Esophagus squamous epithelium (tissue), 5 donors: ENCODE results near the gene ADPRM. TPM values are rescaled to one million over a fixed set of nuclear protein-coding genes. Genes with fewer than 3 reads are reported as not detected.
A peak's percentile ranks its signal among the peaks of the same experiment; 100 is the strongest.

Experiments used
- DNase-seq: peaks from one replicate; lab custom pipeline; 2025; lab: John Stamatoyannopoulos, UW
- H3K27ac ChIP-seq, 4 donors: fragments of 200-600 bp; sonication (generic); one replicate each; pipeline ENCODE4 v1.5.1; 2016 to 2019; ENCODE audit warnings: mild to moderate bottlenecking in 1 of 4
- H3K27me3 ChIP-seq, 4 donors: fragments of 200-600 bp; sonication (generic); 1 replicate in 3 of 4; 2 replicates in 1 of 4; pipeline versions ENCODE4 v1.5.1 to v1.6.0; 2017 to 2021; ENCODE audit warnings: antibody characterized with exemption in 1 of 4
- H3K36me3 ChIP-seq, 3 donors: fragments of 200-600 bp; sonication (generic); one replicate each; pipeline ENCODE4 v1.5.1; 2016 to 2019
- H3K4me1 ChIP-seq, 3 donors: fragments of 200-600 bp; sonication (generic); one replicate each; pipeline ENCODE4 v1.5.1; 2017 to 2019
- H3K4me3 ChIP-seq, 4 donors: fragments of 200-600 bp; sonication (generic); 1 replicate in 3 of 4; 2 replicates in 1 of 4; pipeline ENCODE4 v1.5.1; 2016 to 2019; ENCODE audit warnings: mild to moderate bottlenecking in 2 of 4, moderate library complexity in 1 of 4
- H3K9me3 ChIP-seq, 3 donors: fragments of 200-600 bp; sonication (generic); one replicate each; pipeline ENCODE4 v1.5.1; 2016 to 2019
- CTCF ChIP-seq, 6 experiments: fragments of 450-650 bp in 4 of 6; fragments of 200-600 bp in 2 of 6; sonication (generic) in 2 of 6; IDR thresholded peaks; one replicate each; pipeline ENCODE4 v1.5.1; 2016 to 2019; ENCODE audit warnings: antibody characterized with exemption in 6 of 6, mild to moderate bottlenecking in 4 of 6, moderate library complexity in 4 of 6
- POLR2A ChIP-seq, 4 donors: fragments of 450-650 bp; IDR thresholded peaks; one replicate each; pipeline ENCODE4 v1.6.1; 2017; ENCODE audit warnings: antibody characterized with exemption in 4 of 4, mild to moderate bottlenecking in 4 of 4, moderate library complexity in 3 of 4
- WGBS, 2 donors: methylation state at CpG; one replicate each; pipeline ENCODE4 v1.1.5; 2018; 5-methylcytosine and 5-hydroxymethylcytosine counted together
- intact Hi-C: fragments of 100-400 bp; cut with DNase I; formaldehyde crosslinking; loops from one replicate; pipeline ENCODE4 v1.15.0; 2022
- total RNA-seq, 4 donors: library from RNA; depleted of rRNA; stranded (reverse); fragments of >200 nt; gene quantifications; one replicate each; pipeline ENCODE4 v1.1.0, GENCODE V29; 2016
- donor health status: DM: yes; HTN: yes; CAD: no.

The ADPRM gene
- total RNA-seq, 4 donors from 2014 or later = 3.3 to 11.8 (median 4.4) TPM

GRCh38 chr17:10751563-10751962 is 54.2 kb downstream of the ADPRM start:
- peaks cover 0 to 12% (median 2%) of the 10 kb centered on the region in 3 donors for H3K4me1 ChIP-seq
- TF ChIP-seq CTCF (IDR thresholded peaks at IDR 0.05) (no peak), POLR2A (IDR thresholded peaks at IDR 0.05) (no peak)
- H3K4me3 ChIP-seq = no peak overlapping the region
- WGBS, 2 donors = 71 to 100% methylated on average over 1 to 2 of the region's 3 CpGs
- H3K27ac ChIP-seq = no peak overlapping the region
- intact Hi-C loops = no loop called here
- no peak for DNase-seq
- H3K27me3 ChIP-seq = no peaks in the 10 kb centered on the region
- H3K36me3 ChIP-seq = no peaks in the 10 kb centered on the region
- H3K9me3 ChIP-seq = no peaks in the 10 kb centered on the region

GRCh38 chr17:10752696-10753095 is 55.3 kb downstream of the ADPRM start:
- Histone ChIP-seq H3K4me3 (no peak overlapping the region), H3K27me3 (no peaks in the 10 kb centered on the region), H3K36me3 (no peaks in the 10 kb centered on the region), H3K9me3 (no peaks in the 10 kb centered on the region), H3K4me1 (peaks cover 0 to 12% (median 2%) of the 10 kb centered on the region in 3 donors), H3K27ac (no peak overlapping the region)
- DNase-seq = no peak
- no peak for TF ChIP-seq POLR2A (IDR thresholded peaks at IDR 0.05)
- no peak for TF ChIP-seq CTCF (IDR thresholded peaks at IDR 0.05)
- intact Hi-C loops = no loop called here
- 68 to 72% methylated on average over 9 to 10 of the region's 10 CpGs for WGBS, 2 donors

GRCh38 chr17:10754109-10754508 is 56.7 kb downstream of the ADPRM start:
- Histone ChIP-seq H3K27ac (no peak overlapping the region), H3K4me1 (peaks cover 0 to 3% (median 0%) of the 10 kb centered on the region in 3 donors), H3K4me3 (no peak overlapping the region), H3K9me3 (no peaks in the 10 kb centered on the region), H3K27me3 (no peaks in the 10 kb centered on the region), H3K36me3 (no peaks in the 10 kb centered on the region)
- intact Hi-C loops = no loop called here
- TF ChIP-seq CTCF (IDR thresholded peaks at IDR 0.05) (peak in 5 of 6 experiments; percentile 22 to 49 (median 35)), POLR2A (IDR thresholded peaks at IDR 0.05) (no peak)
- WGBS, 2 donors = 31 to 37% methylated on average over 2 of the region's 2 CpGs
- no peak for DNase-seq

- no peak for DNase-seq
- TF ChIP-seq POLR2A (IDR thresholded peaks at IDR 0.05) = no peak
- no peak for TF ChIP-seq CTCF (IDR thresholded peaks at IDR 0.05)
- no peak overlapping the region for H3K27ac ChIP-seq
Observed at GRCh38 chr17:10754861-10755591, 57.6 kb downstream of the ADPRM start.

GRCh38 chr17:10755592-10756127 is 58.3 kb downstream of the ADPRM start:
- no peak for TF ChIP-seq CTCF (IDR thresholded peaks at IDR 0.05)
- no peak for TF ChIP-seq POLR2A (IDR thresholded peaks at IDR 0.05)
- no peak overlapping the region for H3K4me3 ChIP-seq
- H3K27me3 ChIP-seq = no peaks in the 10 kb centered on the region
- no peak overlapping the region for H3K27ac ChIP-seq
- no peaks in the 10 kb centered on the region for H3K36me3 ChIP-seq
- DNase-seq = no peak
- intact Hi-C loops = no loop called here
- 79 to 81% methylated on average over 3 of the region's 3 CpGs for WGBS, 2 donors
- peaks cover 0 to 3% (median 0%) of the 10 kb centered on the region in 3 donors for H3K4me1 ChIP-seq
- H3K9me3 ChIP-seq = no peaks in the 10 kb centered on the region

More at GRCh38 chr17:10754861-10755591, 57.6 kb downstream of the ADPRM start:
- Histone ChIP-seq H3K4me3 (no peak overlapping the region), H3K9me3 (no peaks in the 10 kb centered on the region), H3K27me3 (no peaks in the 10 kb centered on the region), H3K4me1 (peaks cover 0 to 3% (median 0%) of the 10 kb centered on the region in 3 donors), H3K36me3 (no peaks in the 10 kb centered on the region)
- whole genome bisulfite sequencing, 2 donors = 45 to 54% methylated on average over 13 to 14 of the region's 14 CpGs
- intact Hi-C loops = no loop called here
